SU-DHL-6 (cell line): Measurements from ENCODE around the gene TMEM18.

Experiments
- EZH2phosphoT487 ChIP-seq: fragments of 200-600 bp; sonication (generic), shearing (Covaris generic); conservative IDR thresholded peaks from 2 replicates; pipeline ENCODE4 v1.6.1; 2018; ENCODE audit warnings: mild to moderate bottlenecking, antibody characterized with exemption, low read length, moderate library complexity, mixed read lengths
- TF ChIP-seq, protein P1 (sequence below): fragments of 200-600 bp; sonication (generic); IDR thresholded peaks from one replicate; pipeline ENCODE4 v1.5.1; 2017; ENCODE audit warnings: antibody characterized with exemption, mild to moderate bottlenecking, low read length, moderate library complexity; ENCODE audit not compliant: insufficient read depth, poor library complexity, severe bottlenecking

DNA sequence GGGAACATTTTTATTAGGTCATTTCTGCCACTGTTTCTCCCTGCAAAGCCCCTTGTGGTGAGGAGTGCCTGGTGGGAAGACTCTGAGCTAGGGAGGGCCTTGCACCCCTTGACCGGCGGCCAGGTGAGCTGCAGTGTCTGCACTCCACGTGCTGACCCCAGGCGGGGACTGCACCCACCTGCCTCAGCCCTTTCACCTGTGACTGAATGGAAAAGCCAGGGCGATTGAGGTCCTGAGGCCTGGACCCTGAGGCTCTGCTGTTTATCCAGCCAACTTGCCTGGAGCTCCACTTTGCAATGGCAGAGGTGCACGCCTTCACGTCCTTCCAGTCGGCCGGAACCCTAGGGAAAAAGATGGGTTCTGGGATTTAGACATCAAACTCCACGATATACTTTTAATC is 53.1 kb downstream of the TMEM18 start:
- TF ChIP-seq, protein P1, sequence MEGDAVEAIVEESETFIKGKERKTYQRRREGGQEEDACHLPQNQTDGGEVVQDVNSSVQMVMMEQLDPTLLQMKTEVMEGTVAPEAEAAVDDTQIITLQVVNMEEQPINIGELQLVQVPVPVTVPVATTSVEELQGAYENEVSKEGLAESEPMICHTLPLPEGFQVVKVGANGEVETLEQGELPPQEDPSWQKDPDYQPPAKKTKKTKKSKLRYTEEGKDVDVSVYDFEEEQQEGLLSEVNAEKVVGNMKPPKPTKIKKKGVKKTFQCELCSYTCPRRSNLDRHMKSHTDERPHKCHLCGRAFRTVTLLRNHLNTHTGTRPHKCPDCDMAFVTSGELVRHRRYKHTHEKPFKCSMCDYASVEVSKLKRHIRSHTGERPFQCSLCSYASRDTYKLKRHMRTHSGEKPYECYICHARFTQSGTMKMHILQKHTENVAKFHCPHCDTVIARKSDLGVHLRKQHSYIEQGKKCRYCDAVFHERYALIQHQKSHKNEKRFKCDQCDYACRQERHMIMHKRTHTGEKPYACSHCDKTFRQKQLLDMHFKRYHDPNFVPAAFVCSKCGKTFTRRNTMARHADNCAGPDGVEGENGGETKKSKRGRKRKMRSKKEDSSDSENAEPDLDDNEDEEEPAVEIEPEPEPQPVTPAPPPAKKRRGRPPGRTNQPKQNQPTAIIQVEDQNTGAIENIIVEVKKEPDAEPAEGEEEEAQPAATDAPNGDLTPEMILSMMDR = no peak
- TF ChIP-seq EZH2phosphoT487 = no peak
